ENCODE measurements around the gene DEDD.

DEDD gene

GRCh38 chr1:161071886-161072371 lies 60.5 kb downstream of the DEDD start:
- DNase-seq, result no peak
